Lung (tissue), 12 donors: ENCODE results near the gene TMEM184C. TPM values are rescaled to one million over a fixed set of nuclear protein-coding genes. Genes with fewer than 3 reads are reported as not detected.

Experiments used
- ATAC-seq: fragments of 200-7000 bp; cut with Tn5 transposase; one replicate; pipeline ENCODE4 v1.9.1; 2020; ENCODE audit warnings: moderate number of reproducible peaks; ENCODE audit not compliant: insufficient read depth, low FRiP score
- DNase-seq, 3 donors: peaks; one replicate each; pipeline ENCODE4 v3.0.0-alpha.2; 2013 to 2017
- H3K27ac ChIP-seq, 2 donors: one replicate each; pipeline ENCODE4 v1.5.1; 2013; ENCODE audit warnings: mild to moderate bottlenecking in 2 of 2, moderate library complexity in 2 of 2, control low read depth in 1 of 2, inconsistent platforms in 1 of 2, low read depth in 1 of 2, low read length in 1 of 2
- H3K27me3 ChIP-seq, 3 donors: one replicate each; pipeline ENCODE4 v1.5.1; 2013; ENCODE audit warnings: low read length in 2 of 3; ENCODE audit not compliant: control insufficient read depth in 3 of 3, insufficient read depth in 3 of 3
- H3K36me3 ChIP-seq, 4 donors: one replicate each; pipeline ENCODE4 v1.5.1; 2013; ENCODE audit warnings: low read length in 4 of 4, mild to moderate bottlenecking in 1 of 4, moderate library complexity in 1 of 4; ENCODE audit not compliant: control insufficient read depth in 4 of 4, insufficient read depth in 4 of 4
- H3K4me1 ChIP-seq, 5 donors: one replicate each; pipeline ENCODE4 v1.5.1; 2013; ENCODE audit warnings: low read length in 5 of 5, mild to moderate bottlenecking in 2 of 5, moderate library complexity in 1 of 5; ENCODE audit not compliant: control insufficient read depth in 5 of 5, insufficient read depth in 5 of 5
- H3K4me3 ChIP-seq: one replicate; pipeline ENCODE4 v1.5.1; 2013; ENCODE audit warnings: mild to moderate bottlenecking, control low read depth, moderate library complexity
- H3K9ac ChIP-seq, 2 donors: one replicate each; pipeline ENCODE4 v1.5.1; 2013; ENCODE audit warnings: low read length in 2 of 2, control low read depth in 1 of 2; ENCODE audit not compliant: insufficient read depth in 1 of 2
- H3K9me3 ChIP-seq, 4 donors: one replicate each; pipeline ENCODE4 v1.5.1; 2013; ENCODE audit warnings: low read length in 3 of 4, mild to moderate bottlenecking in 1 of 4, moderate library complexity in 1 of 4; ENCODE audit not compliant: control insufficient read depth in 4 of 4, insufficient read depth in 3 of 4
- CTCF ChIP-seq: IDR thresholded peaks from 2 replicates; pipeline ENCODE4 v1.5.1; 2012; ENCODE audit warnings: mild to moderate bottlenecking; ENCODE audit errors: control extremely low read depth, extremely low read depth
- WGBS, 2 donors: extraction: QIAGEN DNeasy Blood & Tissue Kit; methylation state at CpG; one replicate each; pipeline ENCODE4 v1.1.7; 2013; 5-methylcytosine and 5-hydroxymethylcytosine counted together
- polyA plus RNA-seq, 2 donors: library from polyadenylated mRNA; stranded (reverse); fragments of 200-250 nt; gene quantifications; one replicate each; pipeline ENCODE4 v1.2.1, GENCODE V29; 2013
- total RNA-seq, 2 donors: library from RNA; depleted of rRNA in 1 of 2; stranded (reverse); fragments of >200 nt in 1 of 2; gene quantifications; one replicate each; pipeline ENCODE4 v1.2.1, GENCODE V29; 2014 to 2021
- donor health status: control.
- donor health status: control.
- donor health status: Bipolar disorder and iron deficiency.
- donor health status: healthy.
- donor health status: DM: yes; HTN: yes; CAD: no.

The TMEM184C gene
- total and polyA plus RNA-seq, 4 donors = 4.3 to 33.7 (median 23.8) TPM

DNA sequence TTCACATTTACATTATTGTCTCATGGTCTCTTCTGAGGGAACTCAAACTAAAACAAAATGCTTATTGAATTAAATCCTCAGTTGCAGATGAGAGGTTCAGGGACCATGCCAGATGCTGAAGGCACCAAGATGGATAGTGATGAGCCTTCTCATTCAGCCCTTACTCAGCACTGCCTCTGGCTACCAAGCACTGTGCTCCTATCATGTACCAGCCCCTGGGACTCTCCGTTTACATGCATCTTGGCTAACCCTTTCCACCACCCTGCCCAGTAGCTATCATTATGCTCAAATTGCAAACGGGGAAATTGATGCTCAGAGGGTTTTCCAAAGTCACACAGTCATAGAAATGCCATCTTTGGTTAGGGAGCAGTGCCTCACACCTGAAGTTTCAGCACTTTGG is 22.6 kb upstream of the TMEM184C start:
- no peaks in the 10 kb centered on the region for H3K27me3 ChIP-seq
- peaks cover 0 to 4% (median 0%) of the 10 kb centered on the region in 5 donors for H3K4me1 ChIP-seq
- no peak overlapping the region for H3K4me3 ChIP-seq
- H3K9ac ChIP-seq = no peak overlapping the region
- DNase-seq (no peak), ATAC-seq (no peak)
- H3K9me3 ChIP-seq = no peaks in the 10 kb centered on the region
- H3K27ac ChIP-seq = no peak overlapping the region
- 83 to 89% methylated on average over 2 of the region's 2 CpGs for WGBS, 2 donors
- TF ChIP-seq CTCF = no peak
- H3K36me3 ChIP-seq = no peaks in the 10 kb centered on the region

DNA sequence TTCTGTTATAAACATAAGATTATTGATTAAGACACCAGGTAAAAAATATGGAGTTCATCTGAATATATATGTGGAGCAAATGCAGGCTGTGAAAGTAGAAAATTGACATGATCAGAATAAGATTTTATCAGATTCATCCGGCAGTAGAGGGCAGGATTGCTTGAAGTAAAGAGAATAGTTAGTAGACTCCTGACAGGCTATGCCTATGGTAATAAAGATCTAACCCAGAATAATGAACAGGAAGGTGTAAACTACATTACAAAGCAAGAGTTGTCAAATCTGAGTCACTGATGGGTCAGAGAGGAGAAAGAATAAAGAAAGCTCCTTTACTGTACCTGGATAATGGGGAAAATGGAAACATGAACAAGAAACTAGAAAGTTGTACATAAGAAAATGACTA is 20.8 kb upstream of the TMEM184C start:
- no peak overlapping the region for H3K4me3 ChIP-seq
- TF ChIP-seq CTCF = no peak
- WGBS, 2 donors = 73 to 76% methylated on average over 1 of the region's 1 CpG

DNA sequence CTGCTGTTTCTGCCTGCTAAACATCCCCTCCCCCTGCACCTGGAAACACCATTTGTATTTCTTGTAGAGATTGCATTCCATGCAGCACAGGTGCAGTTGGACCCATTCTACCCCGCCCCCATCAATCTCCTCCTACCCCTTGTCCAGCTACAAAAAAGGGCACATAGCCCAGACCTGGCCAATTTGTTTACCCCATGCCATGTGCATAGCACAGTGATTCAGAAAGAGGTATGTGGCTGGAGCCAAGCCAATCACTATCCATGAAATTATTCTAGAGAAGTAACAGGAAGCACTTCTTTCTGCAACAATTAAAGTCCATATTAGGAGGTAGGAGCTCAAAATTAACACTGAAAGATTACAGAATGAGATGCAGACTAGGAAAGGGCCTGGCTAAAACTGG is 20.2 kb upstream of the TMEM184C start:
- H3K9me3 ChIP-seq = no peaks in the 10 kb centered on the region
- H3K27me3 ChIP-seq = no peaks in the 10 kb centered on the region
- no peaks in the 10 kb centered on the region for H3K4me1 ChIP-seq
- WGBS, 2 donors = 0% methylated on average over 1 of the region's 1 CpG
- peak in 2 of 3 donors; percentile 16 to 42 for DNase-seq
- no peak overlapping the region for H3K4me3 ChIP-seq
- TF ChIP-seq CTCF = no peak
- H3K9ac ChIP-seq = no peak overlapping the region
- no peak for ATAC-seq
- H3K27ac ChIP-seq = no peak overlapping the region
- no peaks in the 10 kb centered on the region for H3K36me3 ChIP-seq

More for the DNA sequence above, 20.8 kb upstream of the TMEM184C start:
- H3K4me1 ChIP-seq = no peaks in the 10 kb centered on the region
- no peaks in the 10 kb centered on the region for H3K36me3 ChIP-seq
- no peak overlapping the region for H3K27ac ChIP-seq
- DNase-seq (no peak), ATAC-seq (no peak)
- no peaks in the 10 kb centered on the region for H3K9me3 ChIP-seq
- H3K9ac ChIP-seq = no peak overlapping the region
- no peaks in the 10 kb centered on the region for H3K27me3 ChIP-seq

DNA sequence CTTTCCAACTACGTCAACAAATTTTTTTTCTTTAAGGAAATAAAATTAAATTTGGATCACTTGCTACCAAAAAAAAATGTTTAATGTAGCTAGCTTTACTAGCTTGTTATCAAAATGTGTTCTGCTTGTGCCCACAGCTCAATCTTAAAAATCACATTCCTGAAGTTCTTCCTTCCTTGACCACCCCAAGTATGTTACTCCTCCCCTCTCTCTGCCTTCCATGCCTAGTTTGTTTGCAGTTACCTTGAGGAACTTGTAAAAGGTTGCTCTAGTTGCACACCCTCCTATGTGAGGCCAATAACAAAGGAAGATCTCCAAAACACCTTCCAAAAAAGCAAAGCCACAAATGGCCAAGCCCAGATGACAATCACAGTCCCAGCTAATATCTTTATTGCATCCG is 19.6 kb upstream of the TMEM184C start:
- H3K27ac ChIP-seq = no peak overlapping the region

More for the DNA sequence above, 19.6 kb upstream of the TMEM184C start:
- ATAC-seq (no peak), DNase-seq (no peak)
- H3K9ac ChIP-seq = no peak overlapping the region
- no peaks in the 10 kb centered on the region for H3K27me3 ChIP-seq
- TF ChIP-seq CTCF = no peak
- 80 to 86% methylated on average over 2 of the region's 2 CpGs for WGBS, 2 donors
- H3K9me3 ChIP-seq = no peaks in the 10 kb centered on the region
- H3K4me1 ChIP-seq = no peaks in the 10 kb centered on the region
- H3K36me3 ChIP-seq = no peaks in the 10 kb centered on the region
- H3K4me3 ChIP-seq = no peak overlapping the region
